Sigmoid colon (tissue), 7 donors: ENCODE data around the gene PLSCR5. TPM values are rescaled to one million over a fixed set of nuclear protein-coding genes. Genes with fewer than 3 reads are reported as not detected.

Source experiments
- DNase-seq: peaks from one replicate; pipeline ENCODE4 v3.0.0-alpha.2; 2019
- H3K27ac ChIP-seq, 4 donors: fragments of 200-600 bp; sonication (generic); one replicate each; pipeline ENCODE4 v1.5.1; 2016 to 2019; ENCODE audit warnings: mild to moderate bottlenecking in 1 of 4
- H3K27me3 ChIP-seq, 3 donors: fragments of 200-600 bp; sonication (generic); one replicate each; pipeline ENCODE4 v1.5.1; 2019; ENCODE audit warnings: mild to moderate bottlenecking in 1 of 3
- H3K36me3 ChIP-seq, 4 donors: fragments of 200-600 bp; sonication (generic); one replicate each; pipeline ENCODE4 v1.5.1; 2016 to 2019
- H3K4me1 ChIP-seq, 4 donors: fragments of 200-600 bp; sonication (generic); one replicate each; pipeline ENCODE4 v1.5.1; 2017 to 2019
- H3K4me3 ChIP-seq, 4 donors: fragments of 200-600 bp; sonication (generic); one replicate each; pipeline ENCODE4 v1.5.1; 2017 to 2019; ENCODE audit warnings: mild to moderate bottlenecking in 2 of 4, moderate library complexity in 1 of 4
- H3K9me3 ChIP-seq, 4 donors: fragments of 200-600 bp in 3 of 4; sonication (generic) in 3 of 4; one replicate each; pipeline versions ENCODE4 v1.5.1 to v1.6.1; 2013 to 2019
- CTCF ChIP-seq, 4 experiments: fragments of 450-650 bp in 3 of 4; fragments of 200-600 bp in 1 of 4; IDR thresholded peaks; one replicate each; pipeline ENCODE4 v1.5.1; 2016 to 2019; ENCODE audit warnings: antibody characterized with exemption in 4 of 4, mild to moderate bottlenecking in 3 of 4, moderate library complexity in 2 of 4
- EP300 ChIP-seq, 4 donors: sonication (generic); formaldehyde crosslinking; IDR thresholded peaks; one replicate each; pipeline ENCODE4 v1.6.1; 2017; ENCODE audit warnings: antibody characterized with exemption in 4 of 4
- POLR2A ChIP-seq, 2 donors: fragments of 450-650 bp; IDR thresholded peaks; one replicate each; pipeline ENCODE4 v1.6.1; 2016; ENCODE audit warnings: antibody characterized with exemption in 2 of 2, mild to moderate bottlenecking in 2 of 2, moderate library complexity in 2 of 2
- POLR2AphosphoS5 ChIP-seq, 4 donors: sonication (generic); formaldehyde crosslinking; IDR thresholded peaks; one replicate each; pipeline ENCODE4 v1.6.1; 2017; ENCODE audit warnings: antibody characterized with exemption in 4 of 4
- WGBS, 2 donors: extraction: QIAGEN DNeasy Blood & Tissue Kit; methylation state at CpG; one replicate each; pipeline ENCODE4 v1.1.7; 2013; 5-methylcytosine and 5-hydroxymethylcytosine counted together
- intact Hi-C: fragments of 100-400 bp; cut with DNase I; formaldehyde crosslinking; loops from one replicate; pipeline ENCODE4 v1.15.1; 2023
- polyA plus RNA-seq, 3 donors: library from polyadenylated mRNA; stranded (reverse); fragments of 200-250 nt; gene quantifications; one replicate each; pipeline ENCODE4 v1.2.3, GENCODE V29; 2013
- total RNA-seq, 4 donors: library from RNA; depleted of rRNA; stranded (reverse); fragments of >200 nt; gene quantifications; one replicate each; pipeline ENCODE4 v1.1.0, GENCODE V29; 2016
- donor health status: healthy with polysubstance abuse.
- donor health status: Bipolar disorder and iron deficiency.
- donor health status: healthy.

Gene PLSCR5
- total and polyA plus RNA-seq, 7 donors = not detected

DNA sequence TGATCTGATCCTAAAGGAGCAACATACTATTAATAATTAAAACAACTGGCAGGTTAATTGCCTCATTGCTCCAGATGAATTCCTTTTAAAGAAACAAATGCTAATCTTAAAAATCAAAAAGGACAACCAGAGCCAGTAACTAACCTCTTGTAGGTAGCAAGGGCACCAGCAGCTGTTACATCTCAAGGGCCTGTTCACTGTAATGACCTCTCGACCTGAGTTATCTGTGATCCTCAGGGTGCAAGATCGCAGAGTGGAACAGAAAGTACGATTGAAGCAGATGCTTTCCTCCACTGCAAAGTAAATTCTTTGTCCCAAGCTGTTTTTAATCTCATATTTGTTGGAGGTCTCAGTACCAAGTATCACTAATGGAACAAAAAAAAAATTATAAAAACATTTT lies 11.4 kb downstream of the PLSCR5 start:
- DNase-seq = no peak
- Histone ChIP-seq H3K9me3 (no peaks in the 10 kb centered on the region), H3K36me3 (no peaks in the 10 kb centered on the region), H3K27ac (no peak overlapping the region), H3K4me1 (no peaks in the 10 kb centered on the region), H3K27me3 (no peaks in the 10 kb centered on the region), H3K4me3 (no peak overlapping the region)
- TF ChIP-seq POLR2A (IDR thresholded peaks at IDR 0.05) (no peak), CTCF (IDR thresholded peaks at IDR 0.05) (no peak), EP300 (IDR thresholded peaks at IDR 0.05) (no peak), POLR2AphosphoS5 (IDR thresholded peaks at IDR 0.05) (no peak)
- 87% methylated on average over 3 of the region's 3 CpGs for WGBS, 2 donors
- intact Hi-C loops = loop anchor here (2.0 kb wide), 1 partner anchor 17 kb away; no protein-coding TSS in a partner anchor

DNA sequence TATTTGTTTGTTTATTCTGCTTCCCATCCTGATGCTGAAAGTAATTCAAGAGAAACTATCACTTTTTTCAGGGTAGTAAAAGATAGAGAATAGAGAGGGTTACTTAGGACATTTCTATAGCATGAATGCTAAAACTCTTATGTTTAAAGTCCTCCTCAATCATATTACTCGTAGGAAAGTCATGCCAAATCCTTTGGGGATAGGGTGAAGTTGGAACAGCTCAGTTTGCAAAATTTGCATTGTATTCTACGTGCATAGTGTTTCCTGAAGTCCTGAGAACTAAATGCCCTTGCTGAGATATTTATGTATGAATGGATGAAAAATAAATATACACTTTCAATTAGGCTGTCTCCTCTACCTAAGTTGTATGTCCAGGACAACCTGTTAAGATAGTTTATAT lies 14.6 kb downstream of the PLSCR5 start:
- DNase-seq = no peak
- WGBS, 2 donors = 48 to 72% methylated on average over 2 of the region's 2 CpGs
- Histone ChIP-seq H3K27me3 (no peaks in the 10 kb centered on the region), H3K36me3 (no peaks in the 10 kb centered on the region), H3K9me3 (no peaks in the 10 kb centered on the region), H3K4me3 (no peak overlapping the region), H3K27ac (no peak overlapping the region), H3K4me1 (no peaks in the 10 kb centered on the region)
- TF ChIP-seq POLR2A (IDR thresholded peaks at IDR 0.05) = no peak
- TF ChIP-seq EP300 (IDR thresholded peaks at IDR 0.05) = no peak
- no peak for TF ChIP-seq POLR2AphosphoS5 (IDR thresholded peaks at IDR 0.05)
- no peak for TF ChIP-seq CTCF (IDR thresholded peaks at IDR 0.05)
- intact Hi-C loops = loop anchor here (1.0 kb wide), 1 partner anchor 50 kb away; no protein-coding TSS in a partner anchor

GRCh38 chr3:146589899-146590508 lies 15.1 kb downstream of the PLSCR5 start:
- Histone ChIP-seq H3K36me3 (no peaks in the 10 kb centered on the region), H3K4me3 (no peak overlapping the region), H3K4me1 (no peaks in the 10 kb centered on the region), H3K27ac (no peak overlapping the region), H3K9me3 (no peaks in the 10 kb centered on the region), H3K27me3 (no peaks in the 10 kb centered on the region)
- DNase-seq = no peak
- TF ChIP-seq EP300 (IDR thresholded peaks at IDR 0.05) (no peak), CTCF (IDR thresholded peaks at IDR 0.05) (peak; percentile 41 to 47 (median 42)), POLR2A (IDR thresholded peaks at IDR 0.05) (no peak), POLR2AphosphoS5 (IDR thresholded peaks at IDR 0.05) (no peak)
- intact Hi-C loops = loop anchor here (1.0 kb wide), 1 partner anchor 50 kb away; no protein-coding TSS in a partner anchor
- WGBS, 2 donors = 3 to 13% methylated on average over 1 of the region's 1 CpG

DNA sequence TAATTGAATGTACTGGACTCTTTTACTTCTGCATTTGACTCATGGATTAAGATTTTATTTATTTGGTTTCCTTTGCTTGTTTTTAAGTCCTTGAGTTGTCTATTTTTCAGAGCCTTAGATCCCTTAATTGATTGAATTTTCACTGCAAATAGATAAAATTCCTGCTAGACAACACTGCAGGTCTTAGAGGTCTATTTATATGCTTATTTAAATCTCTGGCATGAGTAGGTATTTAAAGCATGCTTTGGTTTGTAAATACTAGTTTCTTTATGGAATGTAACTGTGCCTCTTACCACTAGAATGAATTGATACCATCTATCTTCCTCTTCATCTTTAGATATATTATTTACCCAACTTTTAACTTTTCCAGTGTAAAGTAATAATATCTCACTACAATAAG lies 20.0 kb downstream of the PLSCR5 start:
- no peaks in the 10 kb centered on the region for H3K36me3 ChIP-seq
- H3K9me3 ChIP-seq = peaks cover 0 to 2% (median 0%) of the 10 kb centered on the region in 4 donors
- intact Hi-C loops = no loop called here
- no peak overlapping the region for H3K27ac ChIP-seq
- H3K4me1 ChIP-seq = no peaks in the 10 kb centered on the region
- DNase-seq = no peak
- H3K27me3 ChIP-seq = no peaks in the 10 kb centered on the region
- no peak for TF ChIP-seq POLR2A (IDR thresholded peaks at IDR 0.05)
- no peak for TF ChIP-seq EP300 (IDR thresholded peaks at IDR 0.05)
- TF ChIP-seq POLR2AphosphoS5 (IDR thresholded peaks at IDR 0.05) = no peak
- TF ChIP-seq CTCF (IDR thresholded peaks at IDR 0.05) = no peak
- no peak overlapping the region for H3K4me3 ChIP-seq

DNA sequence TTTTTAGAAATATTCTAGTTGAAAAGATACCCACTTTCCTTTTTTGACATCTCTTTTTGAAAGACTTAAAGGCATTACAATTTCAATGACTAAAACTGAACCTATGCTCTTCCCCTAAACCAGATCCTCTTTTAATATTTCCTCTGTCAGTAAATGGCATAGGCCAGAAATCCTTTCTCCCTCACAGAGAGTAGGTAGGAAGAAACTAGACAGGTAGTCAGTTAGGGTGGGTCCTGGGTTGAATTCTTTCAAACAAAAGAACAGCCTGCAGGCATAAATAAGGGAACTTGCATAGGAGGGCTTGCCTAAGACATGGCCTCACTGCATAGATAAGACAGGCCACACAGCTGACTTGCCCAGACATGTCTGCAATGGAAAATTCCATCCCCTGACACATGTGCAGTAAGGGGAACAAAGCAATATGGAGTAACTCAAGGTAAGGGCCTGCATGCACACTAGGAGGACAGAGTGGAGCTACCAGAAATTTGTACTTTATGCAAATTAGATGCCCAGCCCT lies 23.1 kb downstream of the PLSCR5 start:
- TF ChIP-seq POLR2AphosphoS5 (IDR thresholded peaks at IDR 0.05) = no peak
- TF ChIP-seq POLR2A (IDR thresholded peaks at IDR 0.05) = no peak
- TF ChIP-seq CTCF (IDR thresholded peaks at IDR 0.05) = no peak
- TF ChIP-seq EP300 (IDR thresholded peaks at IDR 0.05) = no peak
- H3K9me3 ChIP-seq = peaks cover 0 to 2% (median 0%) of the 10 kb centered on the region in 4 donors
- no peaks in the 10 kb centered on the region for H3K36me3 ChIP-seq
- H3K4me1 ChIP-seq = no peaks in the 10 kb centered on the region
- DNase-seq = no peak
- H3K27ac ChIP-seq = no peak overlapping the region
- no peaks in the 10 kb centered on the region for H3K27me3 ChIP-seq
- H3K4me3 ChIP-seq = no peak overlapping the region
- intact Hi-C loops = no loop called here
